ENCODE data around the gene ITPK1. TPM values are rescaled to one million over a fixed set of nuclear protein-coding genes. Genes with fewer than 3 reads are reported as not detected.

ITPK1 gene
- total RNA-seq, 2 donors from 2014 or later = 57.9 to 92.1 TPM

- H3K4me3 Mint-ChIP-seq = no peak overlapping the region
- H3K36me3 Mint-ChIP-seq = no peaks in the 10 kb centered on the region
These were observed 35.8 kb downstream of the ITPK1 start for GRCh38 chr14:93079865-93080403.

GRCh38 chr14:93079321-93079720 is 36.4 kb downstream of the ITPK1 start:
- H3K27ac Mint-ChIP-seq = peak overlapping the region in 1 of 2 donors; percentile 66
- peaks cover 54 to 63% of the 10 kb centered on the region in 2 donors for H3K4me1 Mint-ChIP-seq (ENCODE audit: low read depth in 2 of 2)
- no peaks in the 10 kb centered on the region for H3K27me3 Mint-ChIP-seq
- no peak for ATAC-seq
- no peaks in the 10 kb centered on the region for H3K36me3 Mint-ChIP-seq
- H3K4me3 Mint-ChIP-seq = no peak overlapping the region
- no peaks in the 10 kb centered on the region for H3K9me3 Mint-ChIP-seq
- no peak for DNase-seq (ENCODE audit: low spot score)

More at GRCh38 chr14:93079865-93080403, 35.8 kb downstream of the ITPK1 start:
- ATAC-seq = no peak
- Mint-ChIP-seq H3K27me3 (no peaks in the 10 kb centered on the region), H3K9me3 (no peaks in the 10 kb centered on the region), H3K27ac (peak overlapping the region; percentile 23 to 42), H3K4me1 (ENCODE audit: low read depth in 2 of 2) (peaks cover 48 to 57% of the 10 kb centered on the region in 2 donors)
- DNase-seq (ENCODE audit: low spot score) = no peak

- H3K36me3 Mint-ChIP-seq = no peaks in the 10 kb centered on the region
- peaks cover 56 to 68% of the 10 kb centered on the region in 2 donors for H3K4me1 Mint-ChIP-seq (ENCODE audit: low read depth in 2 of 2)
- ATAC-seq (no peak), DNase-seq (ENCODE audit: low spot score) (no peak)
- H3K9me3 Mint-ChIP-seq = no peaks in the 10 kb centered on the region
- peak overlapping the region in 1 of 2 donors; percentile 66 for H3K27ac Mint-ChIP-seq
- no peak overlapping the region for H3K4me3 Mint-ChIP-seq
- no peaks in the 10 kb centered on the region for H3K27me3 Mint-ChIP-seq
These were observed 36.9 kb downstream of the ITPK1 start for GRCh38 chr14:93078870-93079269.

GRCh38 chr14:93076755-93077154 is 39.0 kb downstream of the ITPK1 start:
- peak overlapping the region; percentile 52 to 98 for H3K27ac Mint-ChIP-seq

GRCh38 chr14:93075891-93076290 is 39.8 kb downstream of the ITPK1 start:
- Mint-ChIP-seq H3K4me1 (ENCODE audit: low read depth in 2 of 2) (peaks cover 49 to 59% of the 10 kb centered on the region in 2 donors), H3K4me3 (no peak overlapping the region), H3K27ac (peak overlapping the region; percentile 29 to 98), H3K36me3 (no peaks in the 10 kb centered on the region), H3K9me3 (no peaks in the 10 kb centered on the region), H3K27me3 (no peaks in the 10 kb centered on the region)
- DNase-seq (ENCODE audit: low spot score) (no peak), ATAC-seq (no peak)

More at GRCh38 chr14:93076755-93077154, 39.0 kb downstream of the ITPK1 start:
- ATAC-seq (no peak), DNase-seq (ENCODE audit: low spot score) (no peak)
- H3K36me3 Mint-ChIP-seq = no peaks in the 10 kb centered on the region
- H3K4me1 Mint-ChIP-seq (ENCODE audit: low read depth in 2 of 2) = peaks cover 54 to 65% of the 10 kb centered on the region in 2 donors
- H3K9me3 Mint-ChIP-seq = no peaks in the 10 kb centered on the region
- no peak overlapping the region for H3K4me3 Mint-ChIP-seq
- no peaks in the 10 kb centered on the region for H3K27me3 Mint-ChIP-seq

DNA sequence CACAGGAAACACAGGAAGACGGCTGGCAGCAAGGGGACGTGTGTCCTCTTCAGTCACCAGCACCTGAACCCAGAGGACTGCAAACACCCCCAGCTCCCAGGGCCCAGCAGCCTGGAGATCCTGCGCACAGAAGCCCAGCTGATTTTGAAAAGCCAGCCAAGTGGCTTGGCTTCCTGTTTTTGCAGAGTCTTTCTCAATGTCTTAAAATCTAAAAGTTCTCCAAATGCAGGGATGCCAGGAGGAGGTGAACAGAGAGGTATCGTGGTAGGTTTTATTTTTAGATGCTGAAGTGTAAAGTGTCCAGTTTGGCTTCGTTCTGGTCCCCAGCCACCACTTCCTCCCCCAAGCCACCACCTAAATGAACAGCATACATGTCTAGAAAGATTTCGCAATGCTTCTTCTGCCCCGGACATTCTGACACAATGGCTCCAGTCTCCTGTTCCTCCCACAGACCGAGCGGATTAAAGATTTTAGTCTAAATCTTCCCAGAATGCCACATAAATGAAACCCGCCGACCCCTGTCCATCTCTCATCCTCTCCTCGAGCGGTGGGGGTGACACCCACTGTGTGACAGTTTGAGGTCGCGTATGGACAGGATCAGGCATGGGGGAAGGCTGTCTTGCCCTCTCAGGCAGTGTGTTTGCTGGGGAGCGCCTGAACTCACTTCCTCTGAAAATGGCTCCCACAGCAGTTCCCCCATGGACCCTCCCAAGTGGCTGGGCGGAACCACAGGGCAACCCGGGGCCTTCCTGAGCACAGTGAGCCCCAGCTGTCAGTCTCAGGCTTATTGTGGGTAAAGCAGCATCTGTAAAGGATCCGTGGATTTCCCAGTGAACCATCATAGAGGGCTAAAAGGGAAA is 41.6 kb downstream of the ITPK1 start:
- ATAC-seq (peak; percentile 83 to 89), DNase-seq (ENCODE audit: low spot score) (peak; percentile 72)
- peak overlapping the region; percentile 78 for H3K4me3 Mint-ChIP-seq
- peaks cover 46 to 57% of the 10 kb centered on the region in 2 donors for H3K4me1 Mint-ChIP-seq (ENCODE audit: low read depth in 2 of 2)
- H3K9me3 Mint-ChIP-seq = no peaks in the 10 kb centered on the region
- no peaks in the 10 kb centered on the region for H3K27me3 Mint-ChIP-seq
- no peaks in the 10 kb centered on the region for H3K36me3 Mint-ChIP-seq
- peak overlapping the region; percentile 96 to 98 for H3K27ac Mint-ChIP-seq

DNA sequence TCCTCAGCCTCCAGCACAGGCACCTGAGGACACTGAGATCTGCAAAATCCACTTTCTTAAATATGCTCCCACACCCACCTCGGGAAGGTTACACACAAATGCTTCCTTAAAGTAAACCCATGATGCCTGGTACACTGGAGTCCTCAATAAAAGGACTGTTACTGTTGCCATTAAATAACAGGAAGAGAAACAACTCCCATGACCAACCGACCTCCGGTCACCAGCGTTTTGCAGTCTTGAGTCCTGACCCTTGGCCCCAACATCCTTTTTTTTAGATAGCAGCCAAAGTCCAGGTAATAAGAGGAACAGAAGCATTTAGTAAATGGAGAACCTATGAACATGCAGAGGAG is 42.4 kb downstream of the ITPK1 start:
- Mint-ChIP-seq H3K4me3 (peak overlapping the region; percentile 78), H3K9me3 (no peaks in the 10 kb centered on the region), H3K27ac (peak overlapping the region; percentile 96 to 98), H3K27me3 (no peaks in the 10 kb centered on the region), H3K36me3 (no peaks in the 10 kb centered on the region), H3K4me1 (ENCODE audit: low read depth in 2 of 2) (peaks cover 44 to 55% of the 10 kb centered on the region in 2 donors)
- ATAC-seq = no peak
- no peak for DNase-seq (ENCODE audit: low spot score)

DNA sequence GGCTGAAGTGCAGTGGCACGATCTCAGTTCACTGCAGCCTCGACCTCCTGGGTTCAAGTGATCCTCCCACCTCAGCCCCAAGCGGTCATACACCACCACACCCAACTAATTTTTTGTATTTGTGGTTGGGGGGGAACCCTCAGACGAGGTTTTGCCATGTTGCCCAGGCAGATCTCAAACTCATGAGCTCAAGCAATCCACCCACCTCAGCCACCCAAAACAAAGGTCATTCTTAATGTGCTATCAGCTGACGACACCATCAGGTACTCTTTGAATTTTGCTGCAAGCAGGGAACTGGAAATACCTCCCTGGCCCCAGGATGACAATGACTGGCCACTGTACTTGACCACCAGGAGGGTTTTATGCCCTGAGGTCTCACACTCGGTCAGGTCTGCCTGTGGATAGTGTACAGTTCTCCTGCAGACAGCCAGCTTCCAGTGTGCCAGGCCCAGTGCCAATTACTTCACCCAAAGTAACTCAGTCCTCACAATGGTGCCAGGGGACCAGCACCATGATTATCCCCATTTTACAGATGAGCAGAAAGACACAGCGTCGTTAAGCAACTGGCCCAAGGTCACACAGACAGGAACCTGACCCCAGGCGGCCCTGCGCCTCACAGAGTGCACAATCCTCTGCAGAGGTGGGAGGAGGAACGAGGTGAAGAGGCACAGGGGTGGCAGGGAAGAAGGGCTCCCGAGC is 42.9 kb downstream of the ITPK1 start:
- H3K27me3 Mint-ChIP-seq = no peaks in the 10 kb centered on the region
- DNase-seq (ENCODE audit: low spot score) (no peak), ATAC-seq (no peak)
- H3K4me3 Mint-ChIP-seq = peak overlapping the region; percentile 78
- peak overlapping the region; percentile 96 to 98 for H3K27ac Mint-ChIP-seq
- H3K9me3 Mint-ChIP-seq = no peaks in the 10 kb centered on the region
- H3K4me1 Mint-ChIP-seq (ENCODE audit: low read depth in 2 of 2) = peaks cover 44 to 55% of the 10 kb centered on the region in 2 donors
- H3K36me3 Mint-ChIP-seq = no peaks in the 10 kb centered on the region

DNA sequence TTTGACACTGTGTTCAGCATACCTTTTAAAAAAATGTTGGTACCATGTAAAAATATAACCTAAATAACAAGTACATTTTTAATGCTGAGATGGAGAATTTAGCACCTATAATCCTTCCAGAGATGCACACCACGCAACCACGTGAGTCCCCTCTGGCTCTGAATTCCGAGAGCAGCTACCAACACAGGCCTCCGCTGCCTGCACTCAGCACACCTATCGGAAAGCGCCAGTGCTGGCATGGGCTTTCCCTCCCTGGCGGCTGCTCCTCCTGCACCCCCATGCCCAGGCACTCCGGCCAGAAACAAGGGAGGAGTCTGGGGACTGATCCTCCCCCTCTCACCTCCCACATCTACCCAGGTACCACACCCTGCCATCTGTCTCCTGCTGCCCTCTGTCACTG is 47.0 kb downstream of the ITPK1 start:
- H3K27me3 Mint-ChIP-seq = no peaks in the 10 kb centered on the region
- no peak overlapping the region for H3K4me3 Mint-ChIP-seq
- H3K4me1 Mint-ChIP-seq (ENCODE audit: low read depth in 2 of 2) = peaks cover 45 to 54% of the 10 kb centered on the region in 2 donors
- DNase-seq (ENCODE audit: low spot score) (no peak), ATAC-seq (no peak)
- H3K27ac Mint-ChIP-seq = peak overlapping the region in 1 of 2 donors; percentile 72
- no peaks in the 10 kb centered on the region for H3K36me3 Mint-ChIP-seq
- no peaks in the 10 kb centered on the region for H3K9me3 Mint-ChIP-seq

DNA sequence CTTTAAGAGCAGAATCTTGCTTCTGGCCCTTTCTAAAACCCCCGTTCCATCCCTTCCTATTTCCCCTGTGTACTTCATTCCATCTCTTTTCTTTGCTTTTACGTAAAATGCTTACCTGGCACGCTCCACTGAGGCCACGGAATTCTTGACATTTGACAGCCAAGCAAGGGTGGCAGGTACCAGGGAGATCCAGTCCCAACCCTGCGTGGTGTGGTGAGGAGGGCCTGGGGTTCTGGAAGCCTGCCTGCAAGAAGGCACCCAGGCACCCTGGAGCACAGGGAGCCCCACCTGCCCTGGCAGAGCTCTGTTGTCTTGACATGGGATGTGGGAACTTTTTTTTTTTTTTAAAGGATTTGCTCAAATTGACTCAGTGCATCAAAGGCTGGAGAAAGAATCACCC is 48.6 kb downstream of the ITPK1 start:
- Mint-ChIP-seq H3K27me3 (no peaks in the 10 kb centered on the region), H3K4me3 (peak overlapping the region; percentile 75), H3K36me3 (no peaks in the 10 kb centered on the region), H3K9me3 (no peaks in the 10 kb centered on the region), H3K27ac (peak overlapping the region; percentile 85 to 90), H3K4me1 (ENCODE audit: low read depth in 2 of 2) (peaks cover 33 to 42% of the 10 kb centered on the region in 2 donors)
- DNase-seq (ENCODE audit: low spot score) (no peak), ATAC-seq (no peak)

- DNase-seq (ENCODE audit: low spot score) (no peak), ATAC-seq (peak in 1 of 2 donors; percentile 1)
- Mint-ChIP-seq H3K4me3 (peak overlapping the region; percentile 75), H3K27ac (peak overlapping the region; percentile 85 to 90), H3K9me3 (no peaks in the 10 kb centered on the region), H3K27me3 (no peaks in the 10 kb centered on the region), H3K36me3 (no peaks in the 10 kb centered on the region), H3K4me1 (ENCODE audit: low read depth in 2 of 2) (peaks cover 47 to 52% of the 10 kb centered on the region in 2 donors)
These were observed 50.4 kb downstream of the ITPK1 start for GRCh38 chr14:93065272-93065730.

DNA sequence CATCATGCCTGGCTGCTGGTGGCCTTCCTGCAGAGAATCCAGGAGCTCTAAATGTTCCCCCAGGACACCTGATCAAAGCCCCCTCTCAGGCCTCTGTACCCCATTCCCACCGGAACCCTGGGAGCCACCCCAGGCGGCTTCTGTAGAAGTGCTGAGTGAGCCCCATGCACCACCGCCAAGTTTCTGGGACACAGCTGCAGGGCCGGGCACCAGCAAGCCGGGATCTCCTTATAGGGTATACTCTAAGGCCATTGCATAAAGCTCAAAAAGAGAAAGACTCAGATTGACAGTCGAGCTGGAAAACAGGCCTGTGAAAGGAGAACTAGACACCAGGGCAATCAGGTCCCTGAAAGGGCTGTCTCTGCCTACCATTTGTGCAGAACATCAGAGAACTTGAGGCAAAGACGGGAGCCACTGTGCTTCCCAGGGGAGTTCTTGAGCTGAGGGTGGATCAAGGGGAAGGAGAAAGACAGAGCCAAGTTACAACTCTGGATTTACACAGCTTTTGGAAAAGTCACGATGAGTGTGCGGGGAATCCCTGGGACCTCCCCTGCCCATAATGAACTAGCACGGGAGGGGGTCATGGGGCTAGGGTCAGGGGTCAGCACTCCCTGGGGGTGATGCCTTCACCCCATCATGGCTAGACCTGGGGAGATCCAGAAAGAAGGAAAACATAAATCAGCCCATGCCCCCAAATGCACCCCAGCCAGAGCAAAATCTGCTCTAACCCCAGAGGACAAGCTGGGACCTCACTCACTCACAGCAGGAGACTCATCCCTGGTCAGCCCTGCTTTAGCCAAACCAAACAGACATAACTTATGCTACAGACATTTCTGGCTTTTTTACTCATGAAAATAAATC is 51.1 kb downstream of the ITPK1 start:
- no peak for DNase-seq (ENCODE audit: low spot score)

DNA sequence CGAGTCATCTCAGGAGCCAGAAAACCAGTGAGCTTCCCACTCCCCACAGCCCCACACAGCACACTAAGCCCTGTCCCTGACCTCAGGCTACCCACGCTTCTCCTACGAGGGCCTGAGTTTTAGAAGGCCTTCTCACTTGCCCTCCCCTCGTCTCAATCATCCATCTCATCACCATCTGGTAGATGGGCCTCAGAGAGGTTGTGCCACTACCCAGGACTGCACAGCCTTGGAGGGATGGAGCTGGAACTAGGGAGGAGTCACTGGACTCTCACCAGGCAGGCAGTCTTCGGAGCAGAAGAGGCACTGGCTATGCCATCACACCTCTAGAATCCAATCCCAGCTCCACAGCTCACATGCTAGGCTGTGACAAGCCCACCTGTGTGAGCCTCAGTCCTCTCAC is 52.3 kb downstream of the ITPK1 start:
- Mint-ChIP-seq H3K27ac (no peak overlapping the region), H3K27me3 (no peaks in the 10 kb centered on the region), H3K4me3 (no peak overlapping the region), H3K9me3 (no peaks in the 10 kb centered on the region), H3K36me3 (no peaks in the 10 kb centered on the region), H3K4me1 (ENCODE audit: low read depth in 2 of 2) (peaks cover 44 to 46% of the 10 kb centered on the region in 2 donors)
- ATAC-seq (no peak), DNase-seq (ENCODE audit: low spot score) (no peak)

More for the DNA sequence above, 51.1 kb downstream of the ITPK1 start:
- Mint-ChIP-seq H3K4me1 (ENCODE audit: low read depth in 2 of 2) (peaks cover 51 to 54% of the 10 kb centered on the region in 2 donors), H3K36me3 (no peaks in the 10 kb centered on the region), H3K27me3 (no peaks in the 10 kb centered on the region), H3K27ac (peak overlapping the region; percentile 85 to 90), H3K9me3 (no peaks in the 10 kb centered on the region), H3K4me3 (peak overlapping the region; percentile 75)
- ATAC-seq = no peak

Data from natural killer cell treated with Interleukin-12 subunit alpha and Interleukin-12 subunit beta and Interleukin-15 and Interleukin-18, amount 100 ng/mL, for 72 hours (primary cell).